Myocyte (in vitro differentiated cells): ENCODE measurements around the gene GRIK3. TPM values are rescaled to one million over a fixed set of nuclear protein-coding genes. Genes with fewer than 3 reads are reported as not detected.

Experiments
- DNase-seq: peaks from one replicate; pipeline ENCODE4 v3.0.0-alpha.2; 2012; ENCODE audit warnings: low read depth
- total RNA-seq: library from RNA; depleted of rRNA; stranded (reverse); fragments of >200 nt; gene quantifications from 2 replicates; pipeline ENCODE4 v1.2.3, GENCODE V29; 2014

GRIK3 gene
- total RNA-seq, 1 donor from 2014 or later, result not detected

DNA sequence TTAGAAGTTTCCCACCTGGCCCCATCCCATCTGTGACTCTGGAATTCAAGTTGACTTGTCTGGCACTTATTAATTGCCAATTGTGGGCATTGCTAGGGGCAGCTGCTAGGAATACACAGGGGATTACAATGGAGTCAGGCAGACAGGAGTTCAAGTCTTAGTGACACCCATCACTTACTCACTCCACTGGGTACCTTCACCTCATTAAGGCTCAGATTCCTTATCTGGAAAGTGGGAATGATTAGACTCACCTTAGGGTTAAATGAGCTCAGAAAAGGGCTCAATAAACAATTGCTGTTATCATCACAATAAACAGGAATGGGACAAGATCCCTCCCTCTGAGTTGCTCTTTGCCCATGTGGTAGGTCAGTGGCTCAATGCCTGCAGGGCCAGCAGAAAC, 18.2 kb downstream of the GRIK3 start:
- DNase-seq, result no peak

DNA sequence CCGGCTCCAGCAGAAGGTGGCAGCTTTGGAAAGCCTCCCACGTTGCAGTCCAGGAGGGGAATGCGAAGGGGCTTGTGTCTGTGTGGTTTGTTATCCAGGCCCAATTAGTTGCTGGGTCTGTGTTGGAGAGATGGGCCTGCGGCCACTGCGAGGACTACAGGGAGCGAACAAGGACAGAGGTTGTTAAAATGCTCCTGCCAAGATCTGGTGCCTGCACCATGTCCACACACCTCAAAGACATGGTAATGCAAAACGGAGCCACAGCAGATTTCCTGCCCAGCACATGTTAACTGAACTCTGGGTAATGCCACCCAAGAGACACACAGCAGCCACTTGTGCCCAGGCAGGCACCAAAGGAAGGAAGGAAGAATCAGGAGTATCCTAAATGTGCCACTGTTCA, 18.6 kb downstream of the GRIK3 start:
- no peak for DNase-seq

DNA sequence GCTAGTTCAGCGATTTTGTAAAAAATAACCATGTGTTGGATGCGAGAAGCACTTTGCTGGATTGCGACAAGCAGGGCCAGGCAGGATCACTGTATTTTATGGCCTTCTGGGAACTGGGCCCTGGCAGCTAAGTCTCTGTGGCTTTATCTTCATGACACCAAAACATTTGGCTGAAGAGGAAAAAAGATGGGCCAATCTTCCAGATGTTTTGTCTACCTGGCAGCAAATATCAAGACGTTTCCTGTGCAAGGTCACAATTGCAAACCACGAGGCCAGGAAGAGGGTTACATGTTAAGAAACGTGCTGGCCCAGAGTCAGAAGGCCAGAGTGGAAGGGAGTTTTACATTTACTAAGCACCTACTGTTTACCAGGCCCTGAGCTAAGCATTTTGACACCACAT, 22.1 kb downstream of the GRIK3 start:
- no peak for DNase-seq

DNA sequence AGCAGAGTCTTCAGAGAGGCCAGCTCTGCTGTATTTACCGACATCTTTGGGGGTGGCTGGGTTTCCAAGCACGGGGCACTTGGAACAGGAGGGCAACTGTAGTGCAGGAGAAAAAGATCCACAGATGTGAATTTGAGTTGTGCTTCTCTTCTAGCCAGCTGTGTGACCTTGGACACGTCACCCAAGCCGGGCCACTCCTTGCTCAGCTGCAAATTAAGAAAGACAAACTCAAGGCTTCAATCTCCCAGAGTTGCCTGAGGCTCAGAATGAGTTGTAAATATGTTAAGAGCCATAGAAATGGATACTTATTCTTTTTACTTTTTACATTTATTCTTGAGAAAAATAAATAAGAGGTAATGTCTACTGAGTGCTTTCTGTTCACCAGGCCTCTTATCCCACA, 24.3 kb downstream of the GRIK3 start:
- no peak for DNase-seq

DNA sequence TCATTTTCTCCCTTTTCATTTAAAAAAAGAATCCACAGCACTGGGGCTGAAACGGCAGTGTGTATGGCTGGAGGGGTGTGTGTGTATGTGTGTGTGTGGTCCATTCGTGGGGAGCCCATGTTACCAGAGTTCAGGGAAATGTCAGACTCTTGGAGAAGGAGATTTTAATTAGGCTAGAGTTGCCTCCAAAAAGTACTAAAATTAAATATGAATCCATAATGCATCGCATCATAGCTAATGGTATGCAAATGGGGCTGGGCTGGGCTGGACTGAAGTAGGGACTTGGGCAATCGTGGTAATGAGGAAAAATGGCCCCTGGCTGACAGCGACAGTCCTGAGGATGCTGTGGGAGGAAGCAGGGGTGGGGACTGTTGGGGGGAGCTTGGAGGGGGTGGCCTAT, 24.8 kb downstream of the GRIK3 start:
- no peak for DNase-seq

DNA sequence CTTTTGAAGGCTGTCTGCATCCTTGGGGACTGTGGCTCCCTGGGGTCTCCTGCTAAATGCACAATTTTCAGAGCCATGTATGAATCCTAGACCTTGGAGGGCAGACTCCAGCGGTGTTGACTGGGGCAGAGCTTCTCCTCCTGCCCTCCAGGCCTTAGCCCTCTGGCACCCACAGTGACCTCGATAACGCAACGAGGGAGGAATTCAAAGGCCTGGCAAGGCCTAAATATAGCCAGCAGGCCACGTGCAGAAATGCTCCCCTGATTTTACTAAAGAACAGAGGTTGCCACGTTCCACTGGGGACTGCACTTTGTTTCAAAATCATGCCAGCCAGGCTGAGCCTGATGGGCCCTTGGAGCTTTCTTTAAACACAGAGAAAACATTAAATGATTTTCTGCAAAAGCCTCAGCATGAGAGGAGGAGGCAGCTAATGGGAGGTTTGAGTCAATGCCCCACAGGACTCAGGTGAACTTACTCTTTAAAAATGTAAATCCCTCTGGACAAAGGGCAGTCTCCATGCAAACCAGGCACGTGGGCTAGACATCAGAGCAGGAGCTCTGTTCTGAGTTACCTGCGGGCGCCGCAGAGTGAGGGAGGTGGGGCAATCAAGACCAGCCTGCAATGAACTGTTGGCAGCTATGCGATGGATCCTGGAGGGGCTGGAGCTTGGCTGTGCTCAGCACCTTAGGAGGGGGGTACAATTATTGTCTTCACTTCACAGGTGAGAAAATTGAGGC, 28.0 kb downstream of the GRIK3 start:
- no peak for DNase-seq

DNA sequence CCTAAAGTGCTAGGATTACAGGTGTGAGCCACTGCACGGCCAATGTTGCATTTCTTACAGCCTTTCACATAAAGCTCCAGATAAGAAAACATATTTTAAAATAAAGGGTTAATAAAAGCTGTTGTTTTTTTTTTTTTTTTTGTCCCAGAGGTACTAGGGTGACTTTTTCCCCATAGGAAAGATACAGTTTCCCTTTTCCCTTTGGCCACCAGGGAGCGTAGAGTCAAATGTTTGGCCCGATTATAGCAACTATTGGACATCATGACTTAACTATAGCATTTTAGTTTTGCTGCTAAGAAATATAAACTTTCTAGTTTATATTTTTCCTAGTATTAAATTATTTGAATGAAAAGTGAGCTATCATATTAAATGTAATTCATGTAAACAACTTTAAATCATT, 31.4 kb downstream of the GRIK3 start:
- DNase-seq, result no peak

DNA sequence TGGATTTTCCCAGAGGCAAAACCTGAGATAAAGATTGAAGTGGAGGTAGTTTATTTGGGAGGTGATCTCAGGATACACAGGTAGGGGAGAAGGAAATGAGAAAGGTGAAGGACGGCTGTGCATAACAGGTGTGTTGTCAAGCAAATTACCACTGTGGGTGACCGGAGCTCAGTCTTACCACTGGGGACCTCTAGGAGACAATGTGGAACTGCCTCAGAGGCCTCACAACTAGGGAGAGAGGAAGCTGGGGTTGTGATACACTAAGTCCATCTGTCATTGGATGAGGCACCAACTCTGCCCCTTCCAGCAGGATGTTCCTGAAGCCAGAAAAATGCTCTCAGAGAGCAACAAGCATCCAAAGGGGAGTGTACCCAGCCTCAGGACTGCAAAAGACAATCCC, 32.6 kb downstream of the GRIK3 start:
- no peak for DNase-seq

DNA sequence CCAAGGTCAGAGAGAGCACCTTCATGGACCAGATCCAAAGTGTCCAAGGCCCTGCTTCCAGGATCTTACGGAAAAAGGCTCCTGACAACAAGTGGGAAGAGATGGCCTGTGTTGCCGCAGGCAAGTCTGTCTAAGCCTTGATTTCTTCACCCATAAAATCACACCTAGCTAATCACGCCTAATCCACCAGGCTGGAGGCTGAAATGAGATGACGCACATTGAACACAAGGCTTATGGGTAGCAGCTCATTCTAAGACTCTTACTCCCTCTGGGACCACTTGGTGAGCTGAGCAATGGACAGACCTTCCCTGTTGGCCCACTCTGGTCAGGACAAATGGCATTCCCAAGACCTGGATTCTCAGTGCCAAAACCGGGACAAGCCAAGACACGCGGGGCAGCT, 38.2 kb downstream of the GRIK3 start:
- no peak for DNase-seq

DNA sequence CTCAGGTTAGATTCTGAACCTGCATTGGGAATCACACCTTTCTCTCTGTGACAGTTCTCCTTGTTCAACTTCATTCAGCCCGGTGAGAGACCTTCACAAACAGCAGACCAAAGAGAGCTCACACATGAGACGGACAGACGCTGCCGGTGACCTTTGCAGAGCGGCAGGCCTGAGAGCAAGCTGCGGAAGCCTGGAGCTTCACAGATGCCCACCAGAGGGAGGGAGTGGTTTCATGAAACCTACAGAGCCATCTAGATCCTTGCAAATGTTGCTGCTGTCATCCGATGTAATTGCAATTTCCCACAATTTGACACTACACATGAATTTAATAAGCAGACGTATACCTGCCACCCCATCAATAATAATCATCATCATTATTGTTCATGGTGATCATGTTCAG, 39.4 kb downstream of the GRIK3 start:
- DNase-seq, result no peak

DNA sequence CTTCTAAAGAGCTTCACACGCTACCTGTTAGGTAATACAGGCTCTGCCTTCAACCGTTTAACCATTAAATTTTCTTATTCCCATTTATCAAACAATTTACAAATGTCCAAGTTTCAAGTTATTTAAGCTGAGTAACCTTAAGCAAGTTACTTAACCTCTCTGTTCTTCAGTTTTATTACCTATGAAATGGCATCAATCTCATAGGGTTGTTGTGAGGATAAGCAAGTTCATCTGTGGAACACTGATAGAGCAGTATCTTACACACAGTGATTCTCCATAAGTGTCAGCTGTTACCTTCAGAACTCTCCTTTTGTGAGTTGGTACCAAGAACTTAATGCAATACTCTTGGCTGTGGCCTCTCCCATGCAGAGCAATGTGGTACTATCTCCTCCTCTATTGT, 40.0 kb downstream of the GRIK3 start:
- DNase-seq, result no peak

DNA sequence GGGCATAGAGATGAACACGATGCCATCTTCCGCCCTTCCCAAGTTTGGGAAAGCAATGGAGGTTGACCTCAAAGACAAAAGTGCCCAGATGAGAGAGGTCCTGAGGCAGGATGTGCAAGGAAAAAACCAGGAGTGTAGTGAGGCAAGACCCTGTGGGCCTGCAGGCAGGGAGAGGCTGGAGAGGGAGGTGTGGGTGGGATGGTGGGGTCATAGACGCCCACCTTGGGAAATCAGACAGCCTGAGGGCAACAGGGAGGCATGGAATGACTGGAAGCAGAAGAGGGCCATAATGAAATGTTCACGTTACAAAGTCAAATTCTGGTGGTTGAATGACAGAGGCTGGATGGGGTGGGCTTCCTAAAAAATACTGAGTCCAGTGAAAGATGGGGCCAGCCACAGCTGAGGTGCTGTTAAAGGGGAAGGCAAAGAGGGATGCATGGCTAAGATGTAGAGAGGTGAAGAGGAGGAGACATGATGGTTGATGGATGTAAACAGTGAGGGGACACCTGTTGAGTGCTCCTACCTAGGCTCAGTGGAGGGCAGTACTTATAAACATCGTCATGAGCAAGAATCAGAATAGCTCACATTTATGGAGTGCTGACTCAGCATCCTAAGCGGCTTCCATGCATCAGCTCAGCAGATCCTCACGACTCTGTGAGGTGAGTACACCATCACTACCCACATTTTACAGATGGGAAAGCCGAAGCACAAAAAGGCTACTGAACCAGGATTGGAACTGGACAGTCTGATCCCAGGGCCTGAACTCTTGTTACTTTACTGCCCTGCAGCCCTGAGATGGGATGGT, 42.0 kb downstream of the GRIK3 start:
- no peak for DNase-seq

DNA sequence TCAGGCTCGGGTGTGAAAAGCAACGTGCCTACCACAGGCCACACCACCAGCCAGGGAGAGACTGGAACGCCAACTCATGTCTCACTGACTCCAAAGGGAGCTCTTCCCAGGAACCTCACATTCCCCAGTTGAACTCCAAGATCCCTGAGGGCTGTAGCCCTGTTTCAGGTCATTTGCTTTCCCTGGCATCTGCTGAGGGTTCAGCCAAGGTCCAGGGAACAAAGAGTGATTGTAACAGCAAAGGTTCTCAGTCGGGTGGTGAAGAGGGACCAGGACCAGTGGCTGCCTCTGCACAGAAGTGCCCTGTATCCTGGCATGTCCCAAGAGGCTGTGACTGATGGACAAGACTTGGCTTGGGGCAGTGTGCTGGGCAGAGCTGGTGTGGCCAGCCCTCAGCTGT, 42.8 kb downstream of the GRIK3 start:
- no peak for DNase-seq

DNA sequence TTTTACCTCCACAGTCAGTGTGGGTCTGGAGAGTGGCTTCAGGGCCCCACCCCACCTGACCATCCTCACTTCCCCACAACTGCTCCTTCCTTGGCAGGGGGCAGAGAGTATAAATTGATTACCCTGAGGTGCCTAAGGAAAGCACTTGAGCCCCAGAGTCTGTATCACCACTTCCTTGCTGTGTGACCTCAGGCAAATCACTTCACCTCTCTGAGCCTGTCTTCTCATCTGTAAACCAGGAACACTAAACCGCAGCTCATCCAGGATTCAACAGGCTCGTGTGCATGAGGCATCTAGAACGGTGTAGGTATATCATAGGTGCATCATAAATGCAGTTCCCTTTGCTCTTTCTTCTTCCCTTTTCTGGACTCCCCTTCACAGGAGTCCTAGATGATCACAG, 43.4 kb downstream of the GRIK3 start:
- no peak for DNase-seq

DNA sequence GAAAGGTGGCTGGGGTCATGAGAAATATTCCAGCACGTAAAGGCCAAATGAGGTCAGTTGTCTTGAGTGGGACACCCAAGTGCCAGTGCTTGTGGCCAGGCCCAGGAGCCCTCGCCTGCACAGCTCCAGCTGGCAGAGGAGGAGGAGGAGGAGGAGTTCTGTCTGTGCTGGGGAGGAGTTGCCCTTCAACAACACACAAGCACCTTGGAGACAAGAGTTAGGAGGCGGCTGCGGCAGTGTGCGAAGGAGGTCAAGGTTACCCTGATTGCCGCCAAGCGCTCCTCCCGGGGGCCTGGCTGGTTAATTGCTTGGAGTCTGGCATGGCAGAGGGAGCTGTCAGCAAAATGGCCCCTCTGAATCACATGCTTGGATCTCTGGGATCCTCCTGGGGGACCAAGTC, 45.1 kb downstream of the GRIK3 start:
- no peak for DNase-seq

DNA sequence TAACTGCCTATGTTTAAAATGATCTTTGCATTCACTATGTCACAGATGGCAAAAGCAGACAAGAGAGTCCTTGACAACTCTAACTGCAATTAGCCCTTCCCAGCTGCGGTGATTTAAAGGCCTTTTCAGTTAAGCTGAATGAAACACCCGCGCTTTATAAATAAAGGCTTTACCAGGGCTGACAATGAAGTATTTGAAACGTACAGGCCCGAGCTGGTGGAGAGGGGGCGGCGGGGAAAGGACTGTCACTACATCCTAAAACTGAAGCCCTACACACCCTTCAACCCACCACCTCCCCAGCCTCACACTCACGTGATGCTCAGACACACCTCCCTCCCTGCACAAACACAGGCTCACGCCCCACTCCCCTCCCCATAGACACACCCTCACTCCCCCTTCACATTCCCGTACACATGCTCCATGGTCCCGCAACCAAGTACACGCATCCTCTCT, 45.5 kb downstream of the GRIK3 start:
- no peak for DNase-seq

DNA sequence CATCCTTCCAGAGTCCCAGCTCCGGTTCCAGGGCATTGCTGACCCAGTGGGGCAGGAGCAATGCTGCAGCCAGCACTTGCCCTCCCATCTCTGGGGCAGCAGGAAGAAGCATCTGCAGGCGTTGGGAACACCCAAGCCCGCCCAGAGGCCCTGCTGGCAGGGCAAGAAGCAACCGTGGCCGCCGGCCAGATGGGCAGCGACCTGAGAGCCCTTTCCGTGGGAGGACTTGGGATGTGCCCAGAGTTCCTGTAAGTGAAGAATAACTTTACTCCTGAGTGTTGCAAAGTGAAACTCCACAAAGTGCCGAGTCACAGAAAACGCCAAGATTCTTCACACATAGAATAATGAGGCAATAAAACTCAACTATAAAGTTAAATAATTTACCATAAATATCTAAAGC, 46.0 kb downstream of the GRIK3 start:
- DNase-seq, result no peak

DNA sequence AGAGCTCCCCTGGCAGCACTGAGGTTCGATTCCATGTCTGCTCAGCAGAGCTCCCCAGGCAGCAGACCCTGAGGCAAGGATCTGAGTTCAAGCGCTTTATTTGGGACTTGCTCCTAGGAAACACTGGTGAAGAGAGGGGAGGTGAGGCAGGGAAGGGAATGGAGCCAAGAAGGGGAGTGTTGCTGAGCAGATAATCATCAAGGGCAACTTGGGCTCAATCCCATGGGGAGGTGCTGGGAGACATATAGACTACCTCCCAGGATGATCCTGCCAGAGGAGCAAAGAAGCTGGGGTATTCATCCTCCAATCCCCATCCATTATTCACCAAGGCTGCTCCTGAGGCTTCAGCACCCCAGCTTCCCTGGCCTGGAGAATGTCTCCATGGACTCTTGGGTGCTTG, 47.0 kb downstream of the GRIK3 start:
- DNase-seq, result no peak

DNA sequence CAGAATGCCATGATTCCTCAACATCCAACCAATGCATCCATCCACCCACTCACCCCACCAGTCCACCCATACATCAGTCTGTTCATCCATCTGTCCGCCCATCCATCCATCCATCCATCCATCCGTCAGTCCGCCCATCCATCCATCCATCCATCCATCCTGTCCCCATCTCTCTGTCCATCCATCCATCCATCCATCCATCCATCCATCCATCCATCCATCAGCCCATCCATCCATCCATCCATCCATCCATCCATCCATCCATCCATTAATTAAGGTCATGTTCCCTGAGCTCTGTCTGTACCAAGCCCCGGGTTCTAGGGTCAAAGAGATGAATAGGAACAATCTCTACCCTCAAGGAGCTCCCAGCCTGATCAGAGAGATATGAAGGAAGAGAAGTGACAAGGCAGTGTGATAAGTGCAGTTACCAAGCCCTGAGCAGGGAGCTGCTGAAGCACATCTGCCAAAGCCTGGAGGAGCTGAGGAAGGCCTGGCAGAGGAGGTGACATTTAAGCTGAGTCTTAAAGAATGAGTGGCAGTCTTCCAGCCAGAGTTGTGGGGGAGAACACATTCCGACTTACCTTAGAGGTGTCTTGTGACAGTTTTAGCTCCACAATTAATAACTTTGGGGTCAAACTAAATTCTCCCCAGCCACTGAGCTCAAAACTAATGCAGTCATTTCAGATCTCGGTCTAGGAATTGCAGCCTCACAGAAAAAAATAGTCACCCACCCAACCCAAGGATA, 47.9 kb downstream of the GRIK3 start:
- DNase-seq, result no peak

DNA sequence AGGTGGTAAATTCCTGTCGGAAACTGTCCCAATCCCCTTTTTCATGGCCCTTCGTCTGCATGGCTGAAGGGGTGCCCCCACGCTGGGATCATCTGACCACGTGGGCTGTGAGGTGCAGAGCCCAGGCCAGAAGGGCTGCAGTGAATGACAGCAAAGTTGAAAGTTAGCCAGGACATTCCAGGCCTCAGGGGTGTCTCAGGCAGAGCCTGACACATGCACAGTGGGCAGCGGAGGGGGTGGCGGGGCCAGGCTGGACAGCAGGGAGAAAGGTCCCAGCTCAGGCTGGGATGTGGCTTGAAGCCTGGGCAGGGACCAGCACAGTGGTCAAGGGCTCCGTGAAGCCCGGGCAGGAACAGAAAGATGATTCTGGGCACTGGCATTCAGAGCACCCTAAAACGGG, 49.6 kb downstream of the GRIK3 start:
- DNase-seq, result no peak

DNA sequence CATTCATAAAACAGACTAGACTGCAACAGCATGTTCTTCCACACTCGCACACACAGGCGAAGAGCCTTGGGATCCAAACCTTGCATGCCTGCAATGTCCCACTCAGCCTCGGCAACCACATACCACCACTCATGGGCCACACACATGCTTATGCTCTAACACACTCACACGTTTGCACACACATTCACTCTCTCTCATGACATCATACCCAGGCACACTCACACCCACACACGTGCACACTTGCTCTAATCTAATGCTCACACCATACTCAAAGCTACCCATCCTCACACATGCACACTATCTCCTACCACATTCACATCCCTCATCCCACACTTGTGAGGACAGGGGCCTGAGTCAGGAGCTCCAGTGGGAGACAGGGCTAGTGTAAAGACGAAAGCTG, 50.3 kb downstream of the GRIK3 start:
- no peak for DNase-seq

DNA sequence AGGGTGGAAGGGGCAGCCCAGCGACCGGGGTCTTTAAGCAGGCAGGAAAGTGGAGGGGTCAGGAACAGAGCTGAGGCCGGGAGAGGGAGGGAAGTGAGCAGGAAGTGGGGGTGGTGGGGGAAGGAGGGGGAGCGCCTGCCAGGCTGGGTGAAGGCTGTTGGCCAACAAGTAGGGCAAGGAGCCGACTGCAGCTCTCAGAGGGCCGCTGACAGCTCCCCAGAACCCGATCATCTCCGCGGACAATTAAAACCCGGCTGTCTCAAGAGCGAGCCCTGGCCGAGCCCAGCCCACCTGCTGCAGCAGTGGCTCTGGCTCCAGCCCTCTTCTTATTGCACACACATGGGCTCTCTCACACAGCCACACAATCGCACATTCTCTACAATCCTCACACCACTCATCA, 51.6 kb downstream of the GRIK3 start:
- no peak for DNase-seq
